ENCODE data around the gene HDAC6.
A peak's percentile ranks its signal among the peaks of the same experiment; 100 is the strongest.
"Not testable (repeated sequence)": the region's sequence is repeated elsewhere in the genome, so short reads cannot be mapped to it uniquely, and the experiment has no call there.

The HDAC6 gene

DNA sequence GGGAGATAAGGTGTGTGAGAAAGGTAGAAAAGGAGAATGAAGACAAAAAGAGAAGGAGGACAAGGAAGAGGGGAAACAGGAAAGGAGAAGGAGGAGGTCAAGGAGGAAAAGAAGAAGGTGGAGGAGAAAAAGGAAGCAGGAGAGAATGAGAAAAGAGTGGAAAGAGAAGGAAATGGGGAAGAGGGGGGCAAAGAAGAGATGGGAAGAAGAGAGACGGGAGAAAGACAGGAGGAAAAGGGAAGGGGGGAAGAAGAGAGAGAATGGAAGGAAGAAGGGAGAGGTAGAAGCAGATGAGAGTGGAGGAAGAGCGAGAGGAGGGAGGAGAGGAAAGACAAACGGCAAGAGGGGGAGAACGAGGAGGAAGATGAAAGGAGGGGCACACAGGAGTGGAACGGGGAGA lies 11.4 kb upstream of the HDAC6 start:
- DNase-seq: no peak

- DNase-seq: no peak
Measured at GRCh38 chrX:48791063-48791820, 10.6 kb upstream of the HDAC6 start.

DNA sequence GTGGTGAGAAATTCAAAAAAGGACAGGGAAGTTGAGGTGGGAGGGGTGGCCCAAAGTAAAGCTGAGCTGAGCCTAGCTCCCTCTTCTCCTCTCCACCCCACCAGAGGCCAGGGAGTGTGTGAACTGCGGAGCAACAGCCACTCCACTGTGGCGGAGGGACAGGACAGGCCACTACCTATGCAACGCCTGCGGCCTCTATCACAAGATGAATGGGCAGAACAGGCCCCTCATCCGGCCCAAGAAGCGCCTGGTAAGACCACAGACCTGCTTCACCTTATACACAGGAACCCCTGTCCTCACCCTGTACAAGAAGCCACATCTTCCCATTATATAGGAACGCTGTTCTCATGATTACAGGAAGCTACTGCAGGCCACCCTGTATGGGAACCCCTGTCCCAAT lies 9.6 kb upstream of the HDAC6 start:
- no peak for DNase-seq

GRCh38 chrX:48793935-48794334 lies 7.9 kb upstream of the HDAC6 start:
- no peak for DNase-seq

DNA sequence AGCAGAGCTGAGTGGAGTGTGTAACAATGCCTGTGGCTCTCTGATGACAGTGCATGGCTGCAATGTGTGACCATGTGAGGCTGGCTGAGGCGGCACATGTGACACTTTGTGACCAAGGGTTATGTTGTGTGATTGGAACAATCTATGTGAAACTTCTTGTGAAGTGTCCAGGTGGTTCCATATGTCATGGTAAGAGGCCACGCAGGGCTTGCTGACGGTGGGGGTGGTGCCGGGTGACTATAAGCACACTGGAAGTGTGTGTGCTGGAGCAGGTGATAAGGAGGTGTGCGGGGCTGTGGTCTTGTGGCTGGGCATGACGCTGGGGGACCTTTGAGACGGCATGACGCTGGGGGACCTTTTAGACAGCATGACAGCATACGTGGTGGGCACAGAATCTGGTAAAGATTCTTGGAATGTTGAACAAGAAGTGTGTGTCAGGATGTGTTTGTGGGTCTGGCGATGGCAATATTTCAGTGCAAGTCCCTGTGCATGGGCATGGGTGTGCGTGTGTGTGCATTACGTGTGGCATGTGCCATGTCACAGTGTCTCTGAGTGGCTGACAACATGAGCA lies 7.4 kb upstream of the HDAC6 start:
- DNase-seq: no peak

DNA sequence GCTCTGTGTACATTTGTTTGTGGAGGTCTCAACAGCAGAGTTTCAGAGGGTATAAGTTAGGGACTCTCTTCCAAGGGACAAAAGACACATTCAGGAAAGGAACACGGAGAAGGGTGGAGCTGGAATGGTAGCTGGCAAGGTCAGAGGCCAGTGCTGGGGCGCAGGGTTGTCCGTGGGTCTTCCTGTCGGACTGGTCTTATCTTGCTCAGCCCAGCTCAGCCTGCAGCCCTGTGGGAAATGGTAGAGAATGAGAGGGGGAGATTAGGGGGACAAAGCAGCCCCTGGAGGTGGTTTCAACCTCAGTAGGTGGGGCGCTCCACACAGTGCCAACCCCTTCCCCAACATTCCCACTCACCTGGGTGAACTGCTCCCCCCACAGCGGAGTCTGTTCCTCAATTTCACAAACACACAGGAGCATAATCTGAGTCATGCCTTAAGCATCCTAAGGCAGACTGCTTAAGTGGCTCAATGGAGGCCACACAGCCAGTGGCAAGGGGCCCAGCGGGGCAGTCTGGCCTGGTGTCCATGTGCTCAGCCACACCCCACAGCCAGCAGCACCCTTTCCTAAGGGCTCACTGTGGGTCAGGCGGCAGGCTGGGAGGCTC lies 6.9 kb upstream of the HDAC6 start:
- no peak for DNase-seq

DNA sequence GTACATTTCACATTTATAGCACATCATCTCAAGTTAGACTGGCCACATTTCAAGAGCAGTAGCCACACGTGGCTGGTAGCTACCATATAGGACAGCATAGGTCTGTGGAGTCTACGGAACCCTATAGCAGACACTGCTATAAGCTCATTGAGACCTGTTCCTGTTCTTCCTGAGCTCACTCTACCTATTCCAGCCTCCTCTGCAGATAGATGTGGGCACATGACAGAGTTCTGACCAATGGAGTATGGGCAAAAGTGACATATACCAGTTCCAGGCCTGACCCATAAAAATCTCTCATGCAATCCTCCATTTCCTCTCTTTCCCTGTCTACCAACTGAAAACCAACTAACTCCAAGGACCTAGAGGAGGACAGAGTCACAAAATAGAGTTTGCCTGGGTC lies 3.5 kb upstream of the HDAC6 start:
- no peak for DNase-seq

- DNase-seq: no peak
Measured at GRCh38 chrX:48800574-48801279, 1.1 kb upstream of the HDAC6 start.

DNA sequence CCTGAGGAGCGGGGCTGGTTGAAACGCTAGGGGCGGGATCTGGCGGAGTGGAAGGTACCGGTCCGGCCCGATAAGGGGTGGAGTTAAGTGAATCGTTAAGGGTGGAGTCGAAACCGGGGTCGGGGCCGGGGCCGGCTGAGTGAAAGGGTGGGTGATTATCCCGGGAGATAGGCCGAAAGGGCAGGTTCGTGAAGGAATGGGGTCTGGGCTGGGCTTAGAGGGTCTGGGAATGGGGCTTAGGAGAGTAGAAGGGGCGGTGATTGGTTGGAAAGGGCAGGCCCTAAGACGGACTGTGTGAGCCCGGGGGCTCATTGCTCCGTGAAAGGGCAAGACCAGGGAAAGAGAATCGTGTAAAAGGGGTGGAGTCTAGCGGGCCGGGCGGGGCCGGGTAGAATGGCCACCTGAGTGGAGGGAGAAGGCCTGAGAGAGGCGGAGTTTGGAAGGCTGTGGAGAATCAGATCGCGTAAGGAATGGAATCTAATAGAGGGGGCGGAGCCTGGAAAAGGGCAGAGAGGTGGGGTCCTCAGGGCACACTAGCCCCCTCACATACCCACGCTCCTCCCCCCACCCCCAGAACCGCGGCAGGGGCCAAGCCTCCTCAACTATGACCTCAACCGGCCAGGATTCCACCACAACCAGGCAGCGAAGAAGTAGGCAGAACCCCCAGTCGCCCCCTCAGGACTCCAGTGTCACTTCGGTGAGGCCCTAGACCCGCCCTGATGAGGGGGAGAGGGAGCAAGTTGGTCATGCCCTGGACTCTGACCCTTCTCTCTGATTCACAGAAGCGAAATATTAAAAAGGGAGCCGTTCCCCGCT lies 430 bp downstream of the HDAC6 start:
- DNase-seq: peak; percentile 68

DNA sequence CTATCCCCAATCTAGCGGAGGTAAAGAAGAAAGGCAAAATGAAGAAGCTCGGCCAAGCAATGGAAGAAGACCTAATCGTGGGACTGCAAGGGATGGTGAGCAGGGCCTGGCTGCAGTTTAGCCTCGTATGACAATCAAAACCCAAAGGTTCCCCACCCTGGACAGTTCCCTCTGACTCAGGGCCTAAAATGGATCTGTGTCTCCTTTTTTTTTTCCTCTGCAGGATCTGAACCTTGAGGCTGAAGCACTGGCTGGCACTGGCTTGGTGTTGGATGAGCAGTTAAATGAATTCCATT lies 986 bp downstream of the HDAC6 start:
- DNase-seq: no peak

- DNase-seq: no peak
Measured at GRCh38 chrX:48806081-48806480, 4.2 kb downstream of the HDAC6 start.

GRCh38 chrX:48813644-48814043 lies 11.8 kb downstream of the HDAC6 start:
- no peak for DNase-seq

- no peak for DNase-seq
Measured at GRCh38 chrX:48814722-48815121, 12.9 kb downstream of the HDAC6 start.

DNA sequence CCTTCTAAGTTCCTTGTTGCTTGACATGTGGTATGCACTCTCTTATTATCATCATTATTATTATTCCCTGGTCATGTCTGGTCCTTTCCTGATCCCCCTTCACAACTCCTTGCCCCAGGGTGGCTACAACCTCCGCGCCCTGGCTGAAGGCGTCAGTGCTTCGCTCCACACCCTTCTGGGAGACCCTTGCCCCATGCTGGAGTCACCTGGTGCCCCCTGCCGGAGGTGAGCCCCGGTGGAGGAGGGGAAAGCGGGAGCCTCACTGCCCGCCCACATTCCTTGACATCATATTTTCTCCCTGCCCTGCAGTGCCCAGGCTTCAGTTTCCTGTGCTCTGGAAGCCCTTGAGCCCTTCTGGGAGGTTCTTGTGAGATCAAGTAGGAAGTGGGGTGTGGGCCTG lies 13.4 kb downstream of the HDAC6 start:
- no peak for DNase-seq

DNA sequence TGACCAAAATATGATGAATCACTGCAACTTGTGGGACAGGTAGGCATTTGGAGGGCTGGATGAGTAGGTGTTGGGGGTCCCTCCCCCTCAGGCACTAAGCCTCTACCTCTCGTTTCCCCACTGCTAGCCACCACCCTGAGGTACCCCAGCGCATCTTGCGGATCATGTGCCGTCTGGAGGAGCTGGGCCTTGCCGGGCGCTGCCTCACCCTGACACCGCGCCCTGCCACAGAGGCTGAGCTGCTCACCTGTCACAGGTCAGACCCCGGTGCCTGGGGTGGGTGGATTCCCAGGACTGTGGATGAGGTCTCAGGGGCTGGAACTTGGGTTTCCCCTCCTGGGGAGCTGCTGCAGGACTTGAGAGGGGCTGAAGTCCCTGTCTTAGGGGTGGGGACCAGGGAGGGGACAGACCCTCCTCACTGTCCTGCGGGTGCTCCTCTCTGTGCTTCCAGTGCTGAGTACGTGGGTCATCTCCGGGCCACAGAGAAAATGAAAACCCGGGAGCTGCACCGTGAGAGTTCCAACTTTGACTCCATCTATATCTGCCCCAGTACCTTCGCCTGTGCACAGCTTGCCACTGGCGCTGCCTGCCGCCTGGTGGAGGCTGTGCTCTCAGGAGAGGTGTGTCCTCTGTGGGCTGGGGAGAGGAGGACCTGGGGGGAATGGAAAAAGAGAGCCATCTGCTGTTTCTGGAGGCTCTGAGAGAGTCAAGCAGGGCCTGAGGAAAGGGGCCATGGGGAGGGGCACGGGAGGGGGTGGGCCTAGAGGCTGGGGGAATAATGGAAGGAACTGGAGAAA lies 14.3 kb downstream of the HDAC6 start:
- no peak for DNase-seq

GRCh38 chrX:48818098-48818497 lies 16.2 kb downstream of the HDAC6 start:
- no peak for DNase-seq

DNA sequence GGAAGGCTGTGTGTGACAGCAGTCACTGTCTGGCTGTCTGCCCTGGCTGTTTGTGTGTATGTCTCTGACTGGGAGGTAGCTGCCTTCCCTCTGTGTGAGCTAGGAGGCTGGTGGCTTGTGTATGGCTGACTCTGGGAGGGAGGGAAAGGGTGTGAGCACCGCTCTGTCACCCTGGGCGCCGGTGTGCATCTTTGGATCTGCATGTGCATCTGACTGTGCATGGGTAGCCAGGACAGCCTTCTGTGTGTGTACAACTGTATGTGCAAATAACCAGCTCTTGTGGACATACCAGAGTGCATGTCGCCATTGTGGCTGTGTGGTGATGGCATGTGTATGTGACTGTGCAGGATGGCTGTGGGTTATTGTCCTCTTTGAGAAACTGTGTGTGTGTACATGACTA lies 17.0 kb downstream of the HDAC6 start:
- no peak for DNase-seq

DNA sequence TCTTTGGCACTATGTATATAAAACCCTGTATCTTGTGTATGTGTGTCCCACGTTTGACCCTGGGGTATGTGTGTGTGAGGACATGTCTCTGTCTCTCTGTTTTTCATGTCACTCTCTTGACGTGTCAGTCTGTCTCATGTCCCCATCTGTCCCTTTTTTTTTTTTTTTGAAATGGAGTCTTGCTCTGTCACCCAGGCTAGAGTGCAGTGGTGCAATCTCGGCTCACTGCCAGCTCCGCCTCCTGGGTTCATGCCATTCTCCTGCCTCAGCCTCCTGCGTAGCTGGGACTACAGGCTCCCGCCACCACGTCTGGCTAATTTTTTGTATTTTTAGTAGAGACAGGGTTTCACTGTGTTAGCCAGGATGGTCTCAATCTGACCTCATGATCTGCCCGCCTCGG lies 17.5 kb downstream of the HDAC6 start:
- DNase-seq: not testable (repeated sequence)

GRCh38 chrX:48823053-48823452 lies 21.2 kb downstream of the HDAC6 start:
- no peak for DNase-seq

DNA sequence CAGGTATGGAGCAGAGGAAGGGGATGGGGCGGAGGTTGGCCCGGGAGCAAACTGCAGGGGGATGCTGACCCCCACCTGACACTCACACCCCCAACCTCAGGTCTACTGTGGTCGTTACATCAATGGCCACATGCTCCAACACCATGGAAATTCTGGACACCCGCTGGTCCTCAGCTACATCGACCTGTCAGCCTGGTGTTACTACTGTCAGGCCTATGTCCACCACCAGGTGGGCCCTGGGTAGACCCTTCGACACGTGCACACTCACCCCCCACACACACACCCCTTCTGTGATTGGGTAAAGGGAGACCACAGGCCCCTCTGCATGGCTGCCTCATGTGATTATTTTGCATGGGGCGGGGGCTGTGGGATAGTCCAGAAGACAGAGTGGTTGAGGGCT lies 22.2 kb downstream of the HDAC6 start:
- no peak for DNase-seq

DNA sequence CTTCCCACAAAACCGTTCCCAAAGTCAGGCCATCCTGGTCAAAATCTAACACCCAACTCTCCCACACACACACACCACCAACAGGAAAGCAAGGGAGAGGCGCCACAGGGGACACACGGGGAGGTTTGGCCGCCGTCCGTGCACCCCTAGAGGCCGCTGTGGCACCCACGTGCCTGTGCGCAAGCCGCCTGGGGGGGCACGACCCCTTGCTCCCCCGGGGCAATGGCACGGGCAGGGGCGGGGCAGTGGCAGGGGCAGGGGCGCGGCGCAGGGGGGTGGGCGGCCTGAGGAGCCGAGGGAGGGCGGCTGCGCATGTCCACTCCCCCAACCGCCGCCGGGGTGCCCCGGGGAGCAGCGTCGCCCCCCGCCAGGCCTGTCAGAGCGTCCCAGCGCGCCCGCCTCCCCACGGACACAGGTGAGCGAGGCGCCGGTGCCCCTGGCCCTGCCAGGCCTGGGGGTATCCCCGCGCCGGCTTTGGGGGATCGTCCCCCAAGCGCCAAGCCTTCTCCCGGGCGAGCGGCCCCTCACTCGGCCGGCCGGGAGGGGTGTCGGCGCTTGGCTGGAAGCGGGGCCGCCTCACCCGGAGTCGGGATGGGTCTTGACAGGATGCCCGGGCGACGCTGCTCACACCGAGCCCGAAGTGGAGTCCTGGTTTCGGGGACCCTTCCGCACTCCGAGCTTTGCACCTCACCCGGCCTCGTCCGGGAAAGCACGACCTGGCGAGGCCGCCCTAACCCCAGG lies 24.4 kb downstream of the HDAC6 start, which contains the start of gene ERAS:
ERAS (plus strand) TSS at position 379 of the 741 bp plus-strand sequence. CDS start 2,611 bp downstream, outside the sequence.
- DNase-seq: no peak
